Parathyroid adenoma (tissue), 2 donors: ENCODE data around the gene TUBB4B.

Source experiments
- H2AFZ ChIP-seq: fragments of 300-600 bp; sonication (generic); one replicate; pipeline ENCODE4 v1.7.0; 2017; ENCODE audit warnings: antibody characterized with exemption, mild to moderate bottlenecking
- H3K27ac ChIP-seq: fragments of 300-600 bp; sonication (generic); one replicate; pipeline ENCODE4 v1.7.0; 2017
- H3K27me3 ChIP-seq: fragments of 300-600 bp; sonication (generic); one replicate; pipeline ENCODE4 v1.7.0; 2017; ENCODE audit warnings: low read length; ENCODE audit not compliant: control insufficient read depth, insufficient read depth
- H3K36me3 ChIP-seq: fragments of 300-600 bp; sonication (generic); one replicate; pipeline ENCODE4 v1.7.0; 2017; ENCODE audit warnings: low read length; ENCODE audit not compliant: control insufficient read depth, insufficient read depth
- H3K4me1 ChIP-seq: fragments of 300-600 bp; sonication (generic); one replicate; pipeline ENCODE4 v1.7.0; 2017; ENCODE audit warnings: control low read depth
- H3K4me2 ChIP-seq: fragments of 300-600 bp; sonication (generic); one replicate; pipeline ENCODE4 v1.7.0; 2017; ENCODE audit warnings: low read length
- H3K4me3 ChIP-seq: fragments of 300-600 bp; sonication (generic); one replicate; pipeline ENCODE4 v1.7.0; 2017; ENCODE audit warnings: low read depth, low read length
- H3K79me2 ChIP-seq: fragments of 300-600 bp; sonication (generic); one replicate; pipeline ENCODE4 v1.7.0; 2017; ENCODE audit warnings: control low read depth
- H3K9ac ChIP-seq: fragments of 300-600 bp; sonication (generic); one replicate; pipeline ENCODE4 v1.7.0; 2017; ENCODE audit warnings: mild to moderate bottlenecking
- H3K9me3 ChIP-seq: fragments of 300-600 bp; sonication (generic); one replicate; pipeline ENCODE4 v1.7.0; 2017; ENCODE audit warnings: low read length; ENCODE audit not compliant: control insufficient read depth
- TF ChIP-seq, protein P1 (sequence below): fragments of 300-600 bp; sonication (generic); IDR thresholded peaks from one replicate; pipeline ENCODE4 v1.7.0; 2017; ENCODE audit warnings: antibody characterized with exemption, mild to moderate bottlenecking
- donor health status: primary hyperparathyroidism.

The TUBB4B gene

DNA sequence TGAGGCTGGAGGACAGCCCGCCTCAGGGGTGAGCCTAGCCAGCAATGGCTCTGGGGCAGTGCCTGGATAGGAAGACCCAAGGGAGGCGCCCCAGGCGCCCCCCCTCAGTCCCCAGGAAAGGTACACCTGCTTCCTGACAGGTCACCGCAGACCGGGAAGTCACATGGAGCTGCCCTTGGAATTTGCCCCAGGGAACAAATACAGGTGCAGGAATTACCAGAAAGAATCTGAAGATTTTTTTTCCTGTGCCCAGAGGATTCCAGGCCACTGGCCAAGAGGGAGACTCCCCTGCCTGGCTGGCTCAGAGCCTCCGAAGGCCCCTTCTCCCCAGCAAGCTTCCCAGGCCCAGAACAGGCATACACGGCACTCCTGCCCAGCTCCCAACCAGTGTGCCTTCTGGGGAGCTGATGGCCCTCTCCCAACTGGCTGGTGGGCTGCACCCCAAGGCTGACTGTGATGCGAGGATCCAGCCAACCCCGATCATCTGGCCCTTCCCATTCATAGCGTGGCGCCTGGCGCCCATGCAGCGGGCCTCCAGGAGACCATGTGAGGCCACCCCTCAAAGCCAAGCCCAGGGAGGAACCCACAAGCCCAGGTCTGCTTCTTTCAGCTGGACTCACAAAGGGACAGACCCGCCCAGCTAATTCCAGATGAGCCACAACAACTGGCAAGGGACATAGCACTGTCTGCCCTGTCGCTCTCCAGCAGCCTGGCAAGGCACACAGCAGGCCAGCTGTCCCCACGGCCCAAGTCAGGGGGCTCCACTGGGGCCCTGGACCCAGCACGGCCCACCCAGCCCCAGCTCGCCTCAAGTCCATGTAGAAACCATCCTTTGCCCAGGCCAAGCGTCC lies 42.8 kb upstream of the TUBB4B start:
- H3K27me3 ChIP-seq = no peaks in the 10 kb centered on the region
- TF ChIP-seq, protein P1, sequence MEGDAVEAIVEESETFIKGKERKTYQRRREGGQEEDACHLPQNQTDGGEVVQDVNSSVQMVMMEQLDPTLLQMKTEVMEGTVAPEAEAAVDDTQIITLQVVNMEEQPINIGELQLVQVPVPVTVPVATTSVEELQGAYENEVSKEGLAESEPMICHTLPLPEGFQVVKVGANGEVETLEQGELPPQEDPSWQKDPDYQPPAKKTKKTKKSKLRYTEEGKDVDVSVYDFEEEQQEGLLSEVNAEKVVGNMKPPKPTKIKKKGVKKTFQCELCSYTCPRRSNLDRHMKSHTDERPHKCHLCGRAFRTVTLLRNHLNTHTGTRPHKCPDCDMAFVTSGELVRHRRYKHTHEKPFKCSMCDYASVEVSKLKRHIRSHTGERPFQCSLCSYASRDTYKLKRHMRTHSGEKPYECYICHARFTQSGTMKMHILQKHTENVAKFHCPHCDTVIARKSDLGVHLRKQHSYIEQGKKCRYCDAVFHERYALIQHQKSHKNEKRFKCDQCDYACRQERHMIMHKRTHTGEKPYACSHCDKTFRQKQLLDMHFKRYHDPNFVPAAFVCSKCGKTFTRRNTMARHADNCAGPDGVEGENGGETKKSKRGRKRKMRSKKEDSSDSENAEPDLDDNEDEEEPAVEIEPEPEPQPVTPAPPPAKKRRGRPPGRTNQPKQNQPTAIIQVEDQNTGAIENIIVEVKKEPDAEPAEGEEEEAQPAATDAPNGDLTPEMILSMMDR = no peak
- no peaks in the 10 kb centered on the region for H3K9me3 ChIP-seq
- H3K9ac ChIP-seq = no peak overlapping the region
- no peak overlapping the region for H3K4me3 ChIP-seq
- H3K4me2 ChIP-seq = no peak overlapping the region
- H3K36me3 ChIP-seq = no peaks in the 10 kb centered on the region
- H3K4me1 ChIP-seq = peaks cover 4% of the 10 kb centered on the region
- H2AFZ ChIP-seq = no peak overlapping the region
- H3K79me2 ChIP-seq = peaks cover 12% of the 10 kb centered on the region
- no peak overlapping the region for H3K27ac ChIP-seq

DNA sequence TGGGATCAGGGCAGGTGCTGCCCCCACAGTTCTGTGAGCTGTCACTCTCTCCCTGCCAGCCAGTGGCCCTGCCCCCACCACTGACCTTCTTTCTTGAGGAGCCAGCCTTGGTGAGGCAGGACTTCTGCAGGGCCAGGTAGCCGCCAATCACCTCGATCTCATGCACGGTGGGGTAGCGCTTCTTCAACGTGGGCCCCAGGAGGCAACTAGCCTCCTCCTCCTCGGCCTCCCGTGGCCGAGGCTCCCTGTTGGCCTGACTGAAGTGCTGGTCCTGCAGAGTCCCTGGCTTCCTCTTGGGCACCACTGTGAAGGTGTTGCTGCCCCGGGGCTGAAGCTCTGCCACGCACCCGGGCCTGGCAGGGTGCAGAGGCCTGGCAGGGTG lies 42.2 kb upstream of the TUBB4B start:
- TF ChIP-seq, protein P1 = no peak
- Histone ChIP-seq H3K36me3 (no peaks in the 10 kb centered on the region), H3K9ac (no peak overlapping the region), H3K27ac (no peak overlapping the region), H3K27me3 (no peaks in the 10 kb centered on the region), H3K79me2 (peaks cover 13% of the 10 kb centered on the region), H3K9me3 (no peaks in the 10 kb centered on the region), H3K4me2 (no peak overlapping the region), H3K4me1 (peaks cover 4% of the 10 kb centered on the region), H2AFZ (no peak overlapping the region), H3K4me3 (no peak overlapping the region)

DNA sequence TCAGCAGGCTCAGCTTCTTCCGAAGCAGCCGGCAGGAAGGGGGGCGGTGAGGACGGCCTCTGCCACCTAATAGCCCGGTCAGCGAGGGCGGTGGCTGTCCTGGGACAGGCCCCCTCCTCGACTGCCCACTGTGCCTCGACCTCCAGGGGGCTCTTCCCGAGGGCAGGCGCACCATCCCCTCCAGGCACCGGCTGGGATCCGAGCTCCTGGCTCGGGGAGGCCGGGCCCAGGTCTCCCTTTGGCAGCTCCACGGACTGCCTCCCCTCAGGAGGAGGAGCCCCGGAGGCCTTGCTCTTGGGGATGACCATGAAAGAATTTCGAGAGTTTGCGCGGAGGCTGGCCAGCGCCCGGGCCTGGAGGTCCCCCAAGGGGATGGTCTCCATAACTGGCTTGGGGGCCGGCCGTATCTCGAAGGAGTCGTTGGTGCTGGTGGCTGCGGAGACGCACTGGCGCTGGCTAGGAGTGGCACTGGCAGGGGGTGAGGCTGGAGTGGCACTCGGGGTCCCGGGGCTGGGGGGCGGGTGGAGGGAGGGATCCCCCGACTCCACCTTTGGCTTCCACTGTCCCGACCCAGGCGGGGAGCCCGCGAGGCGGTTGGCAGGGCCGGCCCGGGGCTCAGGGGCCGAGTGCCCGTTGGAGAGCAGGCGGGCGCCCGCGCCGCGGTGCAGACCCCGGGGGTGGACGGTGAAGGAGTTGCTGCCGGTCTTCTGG lies 41.5 kb upstream of the TUBB4B start:
- H3K36me3 ChIP-seq = no peaks in the 10 kb centered on the region
- H2AFZ ChIP-seq = no peak overlapping the region
- TF ChIP-seq, protein P1 = no peak
- peak overlapping the region; percentile 55 for H3K4me2 ChIP-seq
- no peak overlapping the region for H3K27ac ChIP-seq
- H3K9ac ChIP-seq = no peak overlapping the region
- peaks cover 4% of the 10 kb centered on the region for H3K4me1 ChIP-seq
- peaks cover 20% of the 10 kb centered on the region for H3K79me2 ChIP-seq
- H3K27me3 ChIP-seq = no peaks in the 10 kb centered on the region
- no peaks in the 10 kb centered on the region for H3K9me3 ChIP-seq
- H3K4me3 ChIP-seq = no peak overlapping the region

DNA sequence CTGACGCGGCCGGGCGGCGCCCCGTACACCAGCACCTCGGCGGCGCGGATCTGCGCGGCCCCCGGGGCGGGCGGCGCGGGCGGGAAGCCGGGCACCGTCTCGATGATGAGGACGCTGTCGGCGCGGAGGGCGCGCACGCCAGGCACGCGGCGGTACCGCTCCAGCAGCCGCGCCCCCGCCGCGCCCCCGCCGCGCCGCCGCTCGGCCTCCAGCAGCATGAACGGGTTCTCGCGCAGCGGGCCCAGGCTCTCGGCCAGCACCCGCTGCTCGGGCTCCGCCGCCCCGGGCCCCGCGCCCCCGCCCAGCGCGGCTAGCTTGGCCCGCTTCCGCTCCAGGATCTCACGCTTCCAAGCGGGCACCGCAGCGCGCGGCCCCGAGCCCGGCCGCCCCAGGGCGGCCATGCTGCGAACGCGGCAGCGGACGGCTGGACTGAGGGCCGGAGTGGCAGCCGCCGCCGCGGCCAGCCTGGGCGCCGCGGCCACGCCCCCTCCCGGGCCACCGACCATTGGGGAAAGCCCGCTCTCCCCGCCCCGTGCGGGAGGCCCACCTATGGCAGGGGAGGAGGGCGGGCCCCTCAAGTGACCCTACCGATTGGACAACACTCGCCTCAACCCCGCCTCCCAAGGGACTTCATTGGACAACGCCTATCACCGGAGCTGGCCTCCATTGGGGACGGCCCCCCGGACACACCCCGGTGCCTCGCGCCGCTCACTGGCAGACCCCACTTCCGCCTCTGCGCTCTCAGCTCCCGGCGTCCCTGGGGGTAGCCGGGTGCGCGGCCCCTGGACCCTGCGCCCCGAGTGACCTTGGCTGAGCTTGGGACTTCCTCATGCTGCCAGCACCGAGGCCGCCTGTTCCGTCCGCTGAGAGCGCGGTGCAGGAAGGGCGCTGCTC lies 40.5 kb upstream of the TUBB4B start, which contains the start of gene TPRN:
Gene TPRN (minus strand): TSS at position 431 of the 894 bp plus-strand sequence. CDS start 30 bp downstream, at position 401.
- H2AFZ ChIP-seq = peak within 1 kb of the TSS; percentile 70
- H3K9me3 ChIP-seq = no peaks in the 10 kb centered on the region
- H3K27ac ChIP-seq = peak within 1 kb of the TSS; percentile 47
- peak within 1 kb of the TSS; percentile 59 for H3K4me3 ChIP-seq
- H3K9ac ChIP-seq = no peak within 1 kb of the TSS
- H3K4me1 ChIP-seq = peaks cover 4% of the 10 kb centered on the region
- TF ChIP-seq, protein P1 = no peak
- peaks cover 22% of the 10 kb centered on the region for H3K79me2 ChIP-seq
- H3K4me2 ChIP-seq = peak within 1 kb of the TSS; percentile 69
- no peaks in the 10 kb centered on the region for H3K27me3 ChIP-seq
- H3K36me3 ChIP-seq = no peaks in the 10 kb centered on the region
